Psoas muscle (tissue), 8 donors: ENCODE measurements around the gene BICC1. TPM values are rescaled to one million over a fixed set of nuclear protein-coding genes. Genes with fewer than 3 reads are reported as not detected.
A peak's percentile ranks its signal among the peaks of the same experiment; 100 is the strongest.

Experiments used
- ATAC-seq, 4 donors: fragments of 200-7000 bp; cut with Tn5 transposase; one replicate each; pipeline ENCODE4 v1.9.1; 2020; ENCODE audit warnings: moderate library complexity in 3 of 4, mild to moderate bottlenecking in 2 of 4
- DNase-seq, 2 donors: peaks; one replicate each; pipeline ENCODE4 v3.0.0-alpha.2; 2020
- H3K27ac ChIP-seq: fragments of 200-600 bp; one replicate; pipeline ENCODE4 v1.8.0; 2022
- H3K27me3 ChIP-seq, 3 donors: fragments of 200-600 bp in 1 of 3; one replicate each; pipeline versions ENCODE4 v1.6.1 to v1.8.0; 2013 to 2022; ENCODE audit warnings: low read length in 2 of 3, mild to moderate bottlenecking in 2 of 3, moderate library complexity in 1 of 3; ENCODE audit not compliant: insufficient read depth in 3 of 3
- H3K36me3 ChIP-seq, 2 donors: fragments of 200-600 bp in 1 of 2; one replicate each; pipeline versions ENCODE4 v1.6.1 to v1.8.0; 2013 to 2022; ENCODE audit warnings: low read depth in 1 of 2, mild to moderate bottlenecking in 1 of 2, moderate library complexity in 1 of 2; ENCODE audit not compliant: insufficient read depth in 1 of 2
- H3K4me1 ChIP-seq: fragments of 200-600 bp; one replicate; pipeline ENCODE4 v1.8.0; 2022
- H3K4me3 ChIP-seq: fragments of 200-600 bp; one replicate; pipeline ENCODE4 v1.8.0; 2022; ENCODE audit warnings: mild to moderate bottlenecking
- H3K9me3 ChIP-seq: fragments of 200-600 bp; one replicate; pipeline ENCODE4 v1.8.0; 2022
- CTCF ChIP-seq: fragments of 200-600 bp; IDR thresholded peaks from one replicate; pipeline ENCODE4 v1.8.0; 2022; ENCODE audit warnings: antibody characterized with exemption
- WGBS, 3 donors: extraction: QIAGEN DNeasy Blood & Tissue Kit; methylation state at CpG; one replicate each; pipeline versions ENCODE4 v1.1.6 to v1.1.7; 2013; 5-methylcytosine and 5-hydroxymethylcytosine counted together
- intact Hi-C, 2 donors: fragments of 100-400 bp; cut with DNase I; formaldehyde crosslinking; loops; one replicate each; pipeline versions ENCODE4 v1.11.0 to v1.14.2; 2022
- polyA plus RNA-seq, 3 donors: library from polyadenylated mRNA; stranded (reverse); fragments of 200-250 nt; gene quantifications; one replicate each; pipeline ENCODE4 v1.2.3, GENCODE V29; 2013
- total RNA-seq, 4 donors: library from RNA; stranded (reverse); fragmentation: NEBNext Ultra II Directional in 2 of 4; extraction: Animal tissue kit (Norgen Biotek cat#: 25700) in 2 of 4; gene quantifications; one replicate each; pipeline versions ENCODE4 v1.2.1 to v1.2.4, GENCODE V29; 2021 to 2023
- donor health status: healthy with polysubstance abuse.
- donor health status: DM: no; HTN: no; CAD: no; lungs with moderate emphysema.
- donor health status: Bipolar disorder and iron deficiency.
- donor health status: healthy.
- donor health status: DM: yes; HTN: yes; CAD: no.
- donor health status: DM: no; HTN: no; CAD: no.
- donor health status: DM: no; HTN: no; CAD: no.
- donor health status: DM: yes; HTN: yes; CAD: no.

The BICC1 gene
- total and polyA plus RNA-seq, 7 donors: 4.7 to 13.2 (median 6.9) TPM

- TF ChIP-seq CTCF: no peak
- Histone ChIP-seq H3K27ac (no peak overlapping the region), H3K9me3 (no peaks in the 10 kb centered on the region), H3K27me3 (peaks cover 0 to 5% (median 3%) of the 10 kb centered on the region in 3 donors), H3K4me3 (no peak overlapping the region), H3K36me3 (no peaks in the 10 kb centered on the region), H3K4me1 (peaks cover 6% of the 10 kb centered on the region)
- no peak for DNase-seq
- intact Hi-C loops: loop anchor here in 1 of 2 donors (10.0 kb wide), 1 partner anchor 102 kb away; no protein-coding TSS in a partner anchor
- no peak for ATAC-seq
Measured at GRCh38 chr10:58516671-58517070, 4.0 kb downstream of the BICC1 start.

- no peak overlapping the region for H3K27ac ChIP-seq
- H3K4me3 ChIP-seq: no peak overlapping the region
- H3K9me3 ChIP-seq: no peaks in the 10 kb centered on the region
- intact Hi-C loops: loop anchor here in 1 of 2 donors (10.0 kb wide), 1 partner anchor 102 kb away; no protein-coding TSS in a partner anchor
- DNase-seq (no peak), ATAC-seq (no peak)
- H3K4me1 ChIP-seq: peaks cover 6% of the 10 kb centered on the region
- peaks cover 0 to 4% (median 3%) of the 10 kb centered on the region in 3 donors for H3K27me3 ChIP-seq
- 26 to 66% (median 41%) methylated on average over 1 of the region's 1 CpG for WGBS, 3 donors
- TF ChIP-seq CTCF: no peak
- no peaks in the 10 kb centered on the region for H3K36me3 ChIP-seq
Measured at GRCh38 chr10:58517081-58517480, 4.4 kb downstream of the BICC1 start.

- TF ChIP-seq CTCF: no peak
- WGBS, 3 donors: 74 to 91% (median 78%) methylated on average over 4 of the region's 4 CpGs
- H3K4me1 ChIP-seq: peaks cover 6% of the 10 kb centered on the region
- H3K27ac ChIP-seq: no peak overlapping the region
- H3K4me3 ChIP-seq: no peak overlapping the region
- intact Hi-C loops: loop anchor here in 1 of 2 donors (10.0 kb wide), 1 partner anchor 103 kb away; no protein-coding TSS in a partner anchor
- DNase-seq (no peak), ATAC-seq (no peak)
- H3K9me3 ChIP-seq: no peaks in the 10 kb centered on the region
- H3K27me3 ChIP-seq: peaks cover 0 to 3% (median 0%) of the 10 kb centered on the region in 3 donors
- no peaks in the 10 kb centered on the region for H3K36me3 ChIP-seq
Measured at GRCh38 chr10:58517491-58518355, 5.1 kb downstream of the BICC1 start.

- intact Hi-C loops: loop anchor here in 1 of 2 donors (10.0 kb wide), 1 partner anchor 104 kb away; no protein-coding TSS in a partner anchor
- WGBS, 3 donors: 40 to 54% (median 43%) methylated on average over 6 of the region's 6 CpGs
- no peak for TF ChIP-seq CTCF
- no peak overlapping the region for H3K27ac ChIP-seq
- DNase-seq (no peak), ATAC-seq (peak; percentile 32 to 71 (median 60))
- peaks cover 6% of the 10 kb centered on the region for H3K4me1 ChIP-seq
- no peaks in the 10 kb centered on the region for H3K27me3 ChIP-seq
- peak overlapping the region; percentile 5 for H3K4me3 ChIP-seq
- no peaks in the 10 kb centered on the region for H3K9me3 ChIP-seq
- H3K36me3 ChIP-seq: no peaks in the 10 kb centered on the region
Measured at GRCh38 chr10:58518775-58519174, 6.1 kb downstream of the BICC1 start.
